GM12874 (cell line): ENCODE data around the gene FNTB.

ENCODE experiments used
- CTCF ChIP-seq: IDR thresholded peaks from 2 replicates; pipeline ENCODE4 v1.5.1; 2011; ENCODE audit warnings: low read depth, mild to moderate bottlenecking, control low read depth, low read length, moderate library complexity; ENCODE audit not compliant: insufficient read depth

Gene FNTB

GRCh38 chr14:65006261-65006721 lies 19.6 kb downstream of the FNTB start:
- TF ChIP-seq CTCF: no peak

- no peak for TF ChIP-seq CTCF
These were observed 20.5 kb downstream of the FNTB start for GRCh38 chr14:65007202-65007601.

GRCh38 chr14:65010211-65010931 lies 23.7 kb downstream of the FNTB start:
- no peak for TF ChIP-seq CTCF

GRCh38 chr14:65011538-65011937 lies 24.8 kb downstream of the FNTB start:
- no peak for TF ChIP-seq CTCF

- TF ChIP-seq CTCF: no peak
These were observed 25.7 kb downstream of the FNTB start for GRCh38 chr14:65012353-65012752.

GRCh38 chr14:65015391-65015790 lies 28.7 kb downstream of the FNTB start:
- no peak for TF ChIP-seq CTCF

- TF ChIP-seq CTCF: no peak
These were observed 29.8 kb downstream of the FNTB start for GRCh38 chr14:65016471-65016870.
